Endodermal cell (in vitro differentiated cells): ENCODE measurements around the gene PARP1. TPM values are rescaled to one million over a fixed set of nuclear protein-coding genes. Genes with fewer than 3 reads are reported as not detected.
"Not testable (repeated sequence)": the region's sequence is repeated elsewhere in the genome, so short reads cannot be mapped to it uniquely, and the experiment has no call there.

Experiments
- DNase-seq: peaks from one replicate; pipeline ENCODE4 v3.0.0-alpha.2; 2017
- H3K27ac ChIP-seq: 2 replicates; pipeline ENCODE4 v1.5.1; 2013; ENCODE audit warnings: mild to moderate bottlenecking, low read depth, low read length, moderate library complexity
- H3K27me3 ChIP-seq: 2 replicates; pipeline ENCODE4 v1.6.1; 2013; ENCODE audit warnings: mild to moderate bottlenecking, low read length, moderate library complexity; ENCODE audit not compliant: insufficient read depth, control insufficient read depth, poor library complexity, severe bottlenecking
- H3K36me3 ChIP-seq: 2 replicates; pipeline ENCODE4 v1.7.0; 2013; ENCODE audit warnings: mild to moderate bottlenecking, low read length, moderate library complexity; ENCODE audit not compliant: control insufficient read depth, insufficient read depth
- H3K4me1 ChIP-seq: one replicate; pipeline ENCODE4 v1.7.0; 2013; ENCODE audit warnings: low read length; ENCODE audit not compliant: control insufficient read depth, insufficient read depth
- H3K4me3 ChIP-seq: 2 replicates; pipeline ENCODE4 v1.5.1; 2013; ENCODE audit warnings: mild to moderate bottlenecking, low read length, moderate library complexity
- H3K9ac ChIP-seq: 2 replicates; pipeline ENCODE4 v1.6.1; 2013; ENCODE audit warnings: mild to moderate bottlenecking, low read length, moderate library complexity; ENCODE audit not compliant: poor library complexity, severe bottlenecking; ENCODE audit errors: extremely low read depth
- H3K9me3 ChIP-seq: 2 replicates; pipeline ENCODE4 v1.6.1; 2013; ENCODE audit warnings: mild to moderate bottlenecking, low read length, moderate library complexity; ENCODE audit not compliant: control insufficient read depth
- H3K27ac Mint-ChIP-seq: 2 replicates; pipeline ENCODE4 v1.8.0; 2020; ENCODE audit warnings: mixed read lengths
- H3K27me3 Mint-ChIP-seq: 2 replicates; pipeline ENCODE4 v1.8.0; 2021; ENCODE audit warnings: mild to moderate bottlenecking, mixed read lengths; ENCODE audit not compliant: insufficient read depth
- H3K36me3 Mint-ChIP-seq: 2 replicates; pipeline ENCODE4 v1.8.0; 2020; ENCODE audit warnings: low read depth, mixed read lengths
- H3K4me1 Mint-ChIP-seq: 2 replicates; pipeline ENCODE4 v1.8.0; 2020; ENCODE audit warnings: mixed read lengths
- H3K4me3 Mint-ChIP-seq: 2 replicates; pipeline ENCODE4 v1.8.0; 2020; ENCODE audit warnings: mild to moderate bottlenecking, moderate library complexity, mixed read lengths
- H3K9me3 Mint-ChIP-seq: 2 replicates; pipeline ENCODE4 v1.8.0; 2020; ENCODE audit warnings: mild to moderate bottlenecking, mixed read lengths
- WGBS, 2 experiments: methylation state at CpG; one replicate each; pipeline versions ENCODE4 v1.1.5 to v1.1.7; 2013; ENCODE audit warnings: missing lambda C conversion rate in 2 of 2, mixed read lengths in 1 of 2; ENCODE audit not compliant: insufficient coverage in 1 of 2, insufficient read length in 1 of 2; 5-methylcytosine and 5-hydroxymethylcytosine counted together
- total RNA-seq, 2 donors: library from RNA; stranded (reverse); fragmentation: NEBNext Ultra II Directional in 1 of 2; extraction: Animal tissue kit (Norgen Biotek cat#: 25700) in 1 of 2; gene quantifications; 2 replicates in 1 of 2; 3 replicates in 1 of 2; pipeline ENCODE4 v1.2.1, GENCODE V29; 2021
- TF ChIP-seq, protein P1 (sequence below): fragments of 200-600 bp; sonication (generic); conservative IDR thresholded peaks from 2 replicates; pipeline ENCODE4 v1.5.0; 2021; ENCODE audit warnings: antibody characterized with exemption, mild to moderate bottlenecking

Gene PARP1
- total RNA-seq, 2 donors from 2014 or later, result 170 to 173 TPM

DNA sequence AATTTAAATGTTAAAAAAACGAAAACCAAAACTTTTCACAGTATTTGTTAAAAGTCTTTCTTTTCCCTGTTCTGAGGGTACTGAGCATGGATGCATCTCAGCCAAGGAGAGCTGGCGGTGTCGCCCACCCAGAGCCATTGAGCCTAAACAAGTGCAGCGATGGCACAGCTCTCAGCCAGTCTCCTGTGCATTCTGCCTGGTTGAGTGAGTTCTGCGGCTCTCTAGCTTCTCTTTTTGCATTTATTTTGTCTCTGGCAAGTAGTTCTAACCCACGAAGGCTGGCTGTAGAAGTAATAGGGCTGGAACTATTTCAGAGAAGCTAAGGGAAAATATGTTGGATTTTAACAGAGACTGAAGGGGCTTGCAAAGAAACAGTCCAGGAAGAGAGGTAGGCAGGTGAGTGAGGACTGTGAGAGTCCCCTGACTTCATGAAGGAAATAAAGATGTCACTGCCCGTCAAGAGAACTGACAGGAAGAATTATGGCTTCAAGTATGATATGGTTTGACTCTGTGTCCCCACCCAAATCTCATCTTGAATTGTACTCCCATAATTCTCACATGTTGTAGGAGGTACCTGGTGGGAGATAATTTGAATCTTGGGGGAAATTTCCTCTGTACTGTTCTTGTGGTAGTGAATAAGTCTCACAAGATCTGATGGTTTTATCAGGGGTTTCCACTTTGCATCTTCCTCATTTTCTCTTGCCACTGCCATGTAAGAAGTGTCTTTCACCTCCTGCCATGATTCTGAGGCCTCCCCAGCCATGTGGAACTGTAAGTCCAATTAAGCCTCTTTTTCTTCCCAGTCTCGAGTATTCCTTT lies 63.2 kb downstream of the PARP1 start:
- Histone ChIP-seq H3K9ac (no peak overlapping the region), H3K27me3 (no peaks in the 10 kb centered on the region), H3K4me3 (no peak overlapping the region), H3K9me3 (no peaks in the 10 kb centered on the region), H3K27ac (no peak overlapping the region), H3K4me1 (no peaks in the 10 kb centered on the region), H3K36me3 (no peaks in the 10 kb centered on the region)
- TF ChIP-seq, protein P1, sequence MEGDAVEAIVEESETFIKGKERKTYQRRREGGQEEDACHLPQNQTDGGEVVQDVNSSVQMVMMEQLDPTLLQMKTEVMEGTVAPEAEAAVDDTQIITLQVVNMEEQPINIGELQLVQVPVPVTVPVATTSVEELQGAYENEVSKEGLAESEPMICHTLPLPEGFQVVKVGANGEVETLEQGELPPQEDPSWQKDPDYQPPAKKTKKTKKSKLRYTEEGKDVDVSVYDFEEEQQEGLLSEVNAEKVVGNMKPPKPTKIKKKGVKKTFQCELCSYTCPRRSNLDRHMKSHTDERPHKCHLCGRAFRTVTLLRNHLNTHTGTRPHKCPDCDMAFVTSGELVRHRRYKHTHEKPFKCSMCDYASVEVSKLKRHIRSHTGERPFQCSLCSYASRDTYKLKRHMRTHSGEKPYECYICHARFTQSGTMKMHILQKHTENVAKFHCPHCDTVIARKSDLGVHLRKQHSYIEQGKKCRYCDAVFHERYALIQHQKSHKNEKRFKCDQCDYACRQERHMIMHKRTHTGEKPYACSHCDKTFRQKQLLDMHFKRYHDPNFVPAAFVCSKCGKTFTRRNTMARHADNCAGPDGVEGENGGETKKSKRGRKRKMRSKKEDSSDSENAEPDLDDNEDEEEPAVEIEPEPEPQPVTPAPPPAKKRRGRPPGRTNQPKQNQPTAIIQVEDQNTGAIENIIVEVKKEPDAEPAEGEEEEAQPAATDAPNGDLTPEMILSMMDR, result no peak
- Mint-ChIP-seq H3K4me1 (no peaks in the 10 kb centered on the region), H3K27me3 (no peaks in the 10 kb centered on the region), H3K9me3 (peaks cover 28% of the 10 kb centered on the region), H3K4me3 (no peak overlapping the region), H3K27ac (no peak overlapping the region), H3K36me3 (no peaks in the 10 kb centered on the region)
- 81 to 87% methylated on average over 3 to 8 of the region's 8 CpGs for WGBS, 2 experiments
- no peak for DNase-seq

GRCh38 chr1:226342656-226343055 lies 65.2 kb downstream of the PARP1 start:
- H3K9me3 Mint-ChIP-seq, result peaks cover 28% of the 10 kb centered on the region
- H3K36me3 Mint-ChIP-seq, result no peaks in the 10 kb centered on the region
- H3K4me3 ChIP-seq, result no peak overlapping the region
- H3K9ac ChIP-seq, result no peak overlapping the region
- H3K27ac Mint-ChIP-seq, result no peak overlapping the region
- H3K4me3 Mint-ChIP-seq, result no peak overlapping the region
- no peaks in the 10 kb centered on the region for H3K27me3 ChIP-seq
- no peaks in the 10 kb centered on the region for H3K36me3 ChIP-seq
- H3K27ac ChIP-seq, result no peak overlapping the region
- DNase-seq, result no peak
- 88% methylated on average over 1 of the region's 2 CpGs; no CpG with 5 or more reads in 1 of the 2 experiments for WGBS, 2 experiments
- no peaks in the 10 kb centered on the region for H3K4me1 Mint-ChIP-seq
- H3K27me3 Mint-ChIP-seq, result no peaks in the 10 kb centered on the region
- H3K4me1 ChIP-seq, result no peaks in the 10 kb centered on the region
- no peaks in the 10 kb centered on the region for H3K9me3 ChIP-seq
- TF ChIP-seq, protein P1, result no peak

GRCh38 chr1:226340111-226340510 lies 67.8 kb downstream of the PARP1 start:
- 87 to 100% methylated on average over 1 to 3 of the region's 3 CpGs for WGBS, 2 experiments
- not testable (repeated sequence) for H3K9ac ChIP-seq, H3K4me1 ChIP-seq, H3K4me1 Mint-ChIP-seq, H3K36me3 ChIP-seq, H3K4me3 ChIP-seq, H3K9me3 ChIP-seq, H3K36me3 Mint-ChIP-seq, H3K27me3 Mint-ChIP-seq, H3K27ac ChIP-seq, H3K4me3 Mint-ChIP-seq, H3K27me3 ChIP-seq, DNase-seq, H3K27ac Mint-ChIP-seq
- peaks cover 28% of the 10 kb centered on the region for H3K9me3 Mint-ChIP-seq
